Measurements from ENCODE around the gene ARFIP2. TPM values are rescaled to one million over a fixed set of nuclear protein-coding genes. Genes with fewer than 3 reads are reported as not detected.

The ARFIP2 gene
- total and polyA plus RNA-seq, 2 of the 8 experiments (the other 6 are each of a cell fraction or from before 2014, with no cell fraction given) = 48.3 to 48.7 TPM

DNA sequence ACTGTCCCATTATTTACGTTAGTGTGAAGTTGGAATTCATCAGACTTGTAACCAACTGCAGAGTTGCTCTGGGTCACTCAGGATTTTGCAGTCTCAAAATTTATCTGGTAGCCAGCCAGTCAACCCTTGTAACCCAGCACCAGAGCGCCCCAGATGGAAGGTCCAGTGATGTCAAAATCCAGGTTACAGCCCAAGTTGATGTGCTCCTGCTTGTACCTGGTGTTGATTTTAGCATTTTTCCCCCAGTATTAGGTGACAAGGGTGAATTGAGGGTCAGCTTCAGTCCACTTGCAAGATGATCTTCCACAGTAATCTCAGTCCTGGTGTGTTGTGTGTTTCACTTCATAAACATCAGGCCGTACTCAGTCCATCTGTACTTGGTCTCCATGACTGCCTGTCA lies 7.7 kb upstream of the ARFIP2 start:
- H3K4me1 ChIP-seq (replicated peaks in 1 of 4; ENCODE audit: control insufficient read depth in 3 of 4, insufficient read depth in 4 of 4, low read length in 3 of 4) = no peaks in the 10 kb centered on the region
- H3K23ac ChIP-seq (ENCODE audit: insufficient read length) = no peak overlapping the region
- ChIA-PET POLR2A (ENCODE audit: partially characterized antibody) (interaction anchor here (1.1 to 2.8 kb wide), 6 partner anchors 10 to 169 kb away, joined by 3 to 8 read pairs (median 4); partner anchors contain the start of gene CAVIN3), CTCF (ENCODE audit: partially characterized antibody) (interaction anchor here (0.8 to 2.3 kb wide), 5 partner anchors 8 to 45 kb away, joined by 3 to 6 read pairs (median 5); partner anchors contain the start of gene DNHD1)
- no peak overlapping the region for H2BK5ac ChIP-seq (ENCODE audit: low read depth, low read length)
- WGBS, 2 experiments (ENCODE audit: extremely low coverage in 1 of 2, insufficient coverage in 1 of 2, insufficient read length in 1 of 2, insufficient replicate concordance in 2 of 2, low coverage in 1 of 2, low lambda C conversion rate in 2 of 2, missing lambda C conversion rate in 1 of 2) = 96% methylated on average over 3 of the region's 3 CpGs; no CpG with 5 or more reads in 1 of the 2 experiments
- no peak overlapping the region for H2BK120ac ChIP-seq (replicated peaks; ENCODE audit: low read depth, low read length)
- no peak overlapping the region for H2BK15ac ChIP-seq (ENCODE audit: low read length)
- H3K79me1 ChIP-seq (ENCODE audit: low read depth, low read length) = no peaks in the 10 kb centered on the region
- no peaks in the 10 kb centered on the region for H3K9me3 ChIP-seq (ENCODE audit: insufficient read depth in 2 of 2, low read depth in 1 of 2, low read length in 1 of 2)
- no peak overlapping the region for H2BK20ac ChIP-seq (ENCODE audit: low read length)
- no peak overlapping the region for H3K56ac ChIP-seq (replicated peaks; ENCODE audit: insufficient read length, low read depth, low read length)
- H3K4me3 ChIP-seq (ENCODE audit: extremely low read depth in 1 of 4, insufficient read depth in 2 of 4, low read depth in 3 of 4, low read length in 4 of 4) = no peak overlapping the region
- no peak overlapping the region for H2AFZ ChIP-seq (ENCODE audit: low read length)
- H4K5ac ChIP-seq (ENCODE audit: insufficient read length, low read depth, low read length) = no peak overlapping the region
- peaks cover 0 to 7% of the 10 kb centered on the region in 2 experiments for H4K20me1 ChIP-seq (replicated peaks in 1 of 2; ENCODE audit: control insufficient read depth in 1 of 2, insufficient read depth in 2 of 2, low read length in 2 of 2)
- no peak overlapping the region for H4K8ac ChIP-seq (ENCODE audit: extremely low read depth, insufficient read depth, low read length)
- no peak for FAIRE-seq
- no peaks in the 10 kb centered on the region for H3K79me2 ChIP-seq (ENCODE audit: control insufficient read depth in 1 of 2, insufficient read depth in 2 of 2, low read length in 2 of 2)
- no peak overlapping the region for H3K18ac ChIP-seq (ENCODE audit: extremely low read depth, low read length)
- H4K91ac ChIP-seq (replicated peaks; ENCODE audit: insufficient read length, low read length) = no peak overlapping the region
- no peak overlapping the region for H3K14ac ChIP-seq (ENCODE audit: insufficient read length)
- H3K4ac ChIP-seq (replicated peaks; ENCODE audit: insufficient read length, low read depth, low read length) = no peak overlapping the region
- H3K23me2 ChIP-seq (ENCODE audit: low read depth, low read length) = no peaks in the 10 kb centered on the region
- H3K4me2 ChIP-seq (ENCODE audit: insufficient read depth in 1 of 2, low read depth in 2 of 2, low read length in 2 of 2) = no peak overlapping the region
- H3K27me3 ChIP-seq (replicated peaks in 1 of 4; ENCODE audit: control insufficient read depth in 3 of 4, extremely low read depth in 1 of 4, insufficient read depth in 3 of 4, low read length in 3 of 4) = no peaks in the 10 kb centered on the region
- DNase-seq (ENCODE audit: low read depth in 1 of 2, low spot score in 2 of 2) = no peak
- no peak overlapping the region for H2AK5ac ChIP-seq (ENCODE audit: low read depth, low read length)
- H2BK12ac ChIP-seq (ENCODE audit: low read depth, low read length) = no peak overlapping the region
- H3K27ac ChIP-seq (ENCODE audit: low read depth, low read length) = no peak overlapping the region
- peaks cover 4 to 33% (median 19%) of the 10 kb centered on the region in 4 experiments; a peak in 7 of 8 replicates for H3K36me3 ChIP-seq (ENCODE audit: control insufficient read depth in 2 of 4, insufficient read depth in 4 of 4, low read length in 3 of 4)
- no peak overlapping the region for H3K9ac ChIP-seq (replicated peaks in 1 of 4; ENCODE audit: extremely low read depth in 1 of 4, low read depth in 3 of 4, low read length in 3 of 4)
- TF ChIP-seq, protein P1, sequence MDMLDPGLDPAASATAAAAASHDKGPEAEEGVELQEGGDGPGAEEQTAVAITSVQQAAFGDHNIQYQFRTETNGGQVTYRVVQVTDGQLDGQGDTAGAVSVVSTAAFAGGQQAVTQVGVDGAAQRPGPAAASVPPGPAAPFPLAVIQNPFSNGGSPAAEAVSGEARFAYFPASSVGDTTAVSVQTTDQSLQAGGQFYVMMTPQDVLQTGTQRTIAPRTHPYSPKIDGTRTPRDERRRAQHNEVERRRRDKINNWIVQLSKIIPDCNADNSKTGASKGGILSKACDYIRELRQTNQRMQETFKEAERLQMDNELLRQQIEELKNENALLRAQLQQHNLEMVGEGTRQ (IDR thresholded peaks at IDR 0.05; ENCODE audit: low read length) = no peak
- no peak for TF ChIP-seq RFX5 (IDR thresholded peaks at IDR 0.05; ENCODE audit: borderline replicate concordance, low read depth, low read length)
- no peak for TF ChIP-seq CHD1 (IDR thresholded peaks at IDR 0.05; ENCODE audit: low read depth, low read length)
- no peak for TF ChIP-seq FOSL1 (IDR thresholded peaks at IDR 0.05; ENCODE audit: insufficient read depth, low read depth, low read length)
- TF ChIP-seq KDM1A (IDR thresholded peaks at IDR 0.05; ENCODE audit: borderline replicate concordance, low read length) = no peak
- TF ChIP-seq JUN (IDR thresholded peaks at IDR 0.05; ENCODE audit: low read depth, low read length) = no peak
- no peak for TF ChIP-seq YY1 (IDR thresholded peaks at IDR 0.05; ENCODE audit: low read depth, low read length)
- TF ChIP-seq EGR1 (IDR thresholded peaks at IDR 0.05; ENCODE audit: borderline replicate concordance, low read depth, low read length) = no peak
- TF ChIP-seq SP4 (IDR thresholded peaks at IDR 0.05; ENCODE audit: low read length) = no peak
